HepG2 (cell line): Measurements from ENCODE around the gene PSMC3IP. TPM values are rescaled to one million over a fixed set of nuclear protein-coding genes. Genes with fewer than 3 reads are reported as not detected.
A peak's percentile ranks its signal among the peaks of the same experiment; 100 is the strongest.

ENCODE experiments used
- ASH2L ChIP-seq: fragments of 300-600, 200-600 bp; sonication (generic); IDR thresholded peaks from 2 replicates; pipeline ENCODE4 v1.7.0; 2017; ENCODE audit warnings: low read depth, mild to moderate bottlenecking, moderate library complexity, mixed read lengths, low read length; ENCODE audit not compliant: insufficient read length
- ATF5 ChIP-seq: sonication (generic); formaldehyde crosslinking; IDR thresholded peaks from 2 replicates; pipeline ENCODE4 v1.4.0; 2020; ENCODE audit warnings: mild to moderate bottlenecking, low read depth, missing genetic modification reagents
- BHLHE40 ChIP-seq: IDR thresholded peaks from 2 replicates; pipeline ENCODE4 v1.6.1; 2011; ENCODE audit warnings: low read length, improper control_type of control experiment
- CEBPG ChIP-seq: IDR thresholded peaks from 2 replicates; pipeline ENCODE4 v1.6.1; 2016
- CTCF ChIP-seq: sonication (generic); formaldehyde crosslinking; IDR thresholded peaks from 2 replicates; pipeline ENCODE4 v1.5.0; 2020; ENCODE audit warnings: mild to moderate bottlenecking, missing genetic modification reagents, moderate library complexity
- GATA4 ChIP-seq: sonication (generic); IDR thresholded peaks from 2 replicates; pipeline ENCODE4 v1.6.1; 2016; ENCODE audit warnings: antibody characterized with exemption, low read depth, borderline replicate concordance
- IRX3 ChIP-seq: sonication (generic); formaldehyde crosslinking; IDR thresholded peaks from 2 replicates; pipeline ENCODE4 v1.8.1; 2023; ENCODE audit warnings: mild to moderate bottlenecking, low read depth, missing genetic modification reagents, borderline replicate concordance
- NR2C2 ChIP-seq: sonication (generic); formaldehyde crosslinking; IDR thresholded peaks from 2 replicates; pipeline ENCODE4 v1.4.0; 2020; ENCODE audit warnings: missing genetic modification reagents, mild to moderate bottlenecking, moderate library complexity, borderline replicate concordance
- PHF20 ChIP-seq: sonication (generic); formaldehyde crosslinking; IDR thresholded peaks from 2 replicates; pipeline ENCODE4 v1.5.0; 2020; ENCODE audit warnings: mild to moderate bottlenecking, missing genetic modification reagents
- RBM39 ChIP-seq: fragments of 200-400 bp; formaldehyde crosslinking; IDR thresholded peaks from one replicate; pipeline ENCODE4 v1.6.1; 2018; ENCODE audit warnings: antibody characterized with exemption, mild to moderate bottlenecking, low read depth, low read length; ENCODE audit not compliant: poor library complexity, severe bottlenecking
- REXO4 ChIP-seq: sonication (generic); formaldehyde crosslinking; IDR thresholded peaks from 2 replicates; pipeline ENCODE4 v1.8.0; 2022; ENCODE audit warnings: missing genetic modification reagents, mild to moderate bottlenecking, borderline replicate concordance
- SNAPC2 ChIP-seq: sonication (generic); formaldehyde crosslinking; IDR thresholded peaks from 2 replicates; pipeline ENCODE4 v1.8.1; 2022; ENCODE audit warnings: mild to moderate bottlenecking, missing genetic modification reagents
- ZBTB20 ChIP-seq: sonication (generic); formaldehyde crosslinking; IDR thresholded peaks from 2 replicates; pipeline ENCODE4 v1.8.1; 2023; ENCODE audit warnings: missing genetic modification reagents, low read depth, mild to moderate bottlenecking, borderline replicate concordance
- ZBTB7B ChIP-seq: sonication (generic); formaldehyde crosslinking; IDR thresholded peaks from 2 replicates; pipeline ENCODE4 v1.4.0; 2020; ENCODE audit warnings: missing genetic modification reagents
- ZGPAT ChIP-seq: IDR thresholded peaks from 2 replicates; pipeline ENCODE4 v1.6.1; 2016; ENCODE audit warnings: mild to moderate bottlenecking
- ZNF484 ChIP-seq: sonication (generic); formaldehyde crosslinking; IDR thresholded peaks from 2 replicates; pipeline ENCODE4 v1.5.1; 2020; ENCODE audit warnings: mild to moderate bottlenecking, low read depth, missing genetic modification reagents, borderline replicate concordance
- ZNF510 ChIP-seq: sonication (generic); formaldehyde crosslinking; IDR thresholded peaks from 2 replicates; pipeline ENCODE4 v1.4.0; 2020; ENCODE audit warnings: low read depth, mild to moderate bottlenecking, missing genetic modification reagents
- ZNF75D ChIP-seq: sonication (generic); formaldehyde crosslinking; IDR thresholded peaks from 2 replicates; pipeline ENCODE4 v1.8.1; 2023; ENCODE audit warnings: missing genetic modification reagents, mild to moderate bottlenecking, borderline replicate concordance
- polyA plus RNA-seq, 8 experiments: library from polyadenylated mRNA; depleted of rRNA in 3 of 8; stranded (reverse) in 7 of 8; unstranded in 1 of 8; fragments of >200 nt; fragmentation: Illumina TruSeq in 4 of 8; extraction: Trizol in 4 of 8; gene quantifications; 2 replicates each; pipeline versions ENCODE4 v1.2.1 to v1.2.3, GENCODE V29; 2011 to 2016; ENCODE audit warnings: low read depth in 4 of 8, missing spikeins in 1 of 8, mixed read lengths in 1 of 8; ENCODE audit not compliant: insufficient read depth in 1 of 8
- total RNA-seq, 5 experiments: library from RNA; depleted of rRNA; stranded (reverse); fragments of >200 nt; fragmentation: Illumina TruSeq; extraction: Trizol; gene quantifications; 2 replicates each; pipeline ENCODE4 v1.2.3, GENCODE V29; 2016; ENCODE audit warnings: low read depth in 1 of 5
- TF ChIP-seq, protein P1 (sequence below): sonication (generic); formaldehyde crosslinking; IDR thresholded peaks from 2 replicates; pipeline ENCODE4 v1.5.0; 2020; ENCODE audit warnings: mild to moderate bottlenecking, missing genetic modification reagents
- TF ChIP-seq, protein P2 (sequence below): sonication (generic); formaldehyde crosslinking; IDR thresholded peaks from 2 replicates; pipeline ENCODE4 v1.4.0; 2020; ENCODE audit warnings: mild to moderate bottlenecking, missing genetic modification reagents, borderline replicate concordance

PSMC3IP gene
- total and polyA plus RNA-seq, 2 of the 13 experiments (the other 11 are each of a cell fraction or from before 2014, with no cell fraction given) = 6.5 to 22.4 TPM

DNA sequence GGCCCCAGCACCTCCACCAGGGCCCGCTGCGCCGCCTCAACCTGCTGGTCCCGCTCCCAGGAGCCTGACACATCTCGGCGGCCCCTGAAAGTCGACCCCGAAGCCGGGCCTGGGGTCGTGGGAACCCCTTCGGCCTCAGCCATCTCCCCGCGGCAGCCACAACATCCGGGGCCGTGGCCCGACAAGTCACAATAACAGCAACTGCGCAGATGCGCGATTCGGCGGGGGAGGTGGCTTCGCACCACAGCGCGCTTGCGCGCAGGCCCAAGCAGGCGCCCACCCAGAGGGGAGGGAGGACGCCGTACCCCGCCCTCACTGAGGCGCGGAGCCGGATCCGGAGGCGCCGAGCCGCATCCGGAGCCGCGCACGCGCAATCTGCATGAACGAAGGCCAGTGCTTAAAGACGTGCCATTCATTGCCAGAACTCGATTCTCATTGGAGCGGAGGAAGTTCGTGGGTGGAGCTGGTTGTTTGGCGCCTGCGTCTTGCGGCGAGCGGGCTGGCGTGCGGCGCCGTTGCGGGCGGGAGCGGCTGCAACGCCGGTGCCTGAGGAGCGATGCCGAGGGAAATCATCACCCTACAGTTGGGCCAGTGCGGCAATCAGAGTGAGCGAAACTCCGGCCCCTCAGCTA, 31.8 kb upstream of the PSMC3IP start, which contains the start of the genes RETREG3 and TUBG1 (continued):
- TF ChIP-seq, protein P1, sequence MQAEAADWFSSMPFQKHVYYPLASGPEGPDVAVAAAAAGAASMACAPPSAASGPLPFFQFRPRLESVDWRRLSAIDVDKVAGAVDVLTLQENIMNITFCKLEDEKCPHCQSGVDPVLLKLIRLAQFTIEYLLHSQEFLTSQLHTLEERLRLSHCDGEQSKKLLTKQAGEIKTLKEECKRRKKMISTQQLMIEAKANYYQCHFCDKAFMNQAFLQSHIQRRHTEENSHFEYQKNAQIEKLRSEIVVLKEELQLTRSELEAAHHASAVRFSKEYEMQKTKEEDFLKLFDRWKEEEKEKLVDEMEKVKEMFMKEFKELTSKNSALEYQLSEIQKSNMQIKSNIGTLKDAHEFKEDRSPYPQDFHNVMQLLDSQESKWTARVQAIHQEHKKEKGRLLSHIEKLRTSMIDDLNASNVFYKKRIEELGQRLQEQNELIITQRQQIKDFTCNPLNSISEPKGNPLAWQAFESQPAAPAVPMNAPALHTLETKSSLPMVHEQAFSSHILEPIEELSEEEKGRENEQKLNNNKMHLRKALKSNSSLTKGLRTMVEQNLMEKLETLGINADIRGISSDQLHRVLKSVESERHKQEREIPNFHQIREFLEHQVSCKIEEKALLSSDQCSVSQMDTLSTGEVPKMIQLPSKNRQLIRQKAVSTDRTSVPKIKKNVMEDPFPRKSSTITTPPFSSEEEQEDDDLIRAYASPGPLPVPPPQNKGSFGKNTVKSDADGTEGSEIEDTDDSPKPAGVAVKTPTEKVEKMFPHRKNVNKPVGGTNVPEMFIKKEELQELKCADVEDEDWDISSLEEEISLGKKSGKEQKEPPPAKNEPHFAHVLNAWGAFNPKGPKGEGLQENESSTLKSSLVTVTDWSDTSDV = peak; percentile 97
- TF ChIP-seq, protein P2, sequence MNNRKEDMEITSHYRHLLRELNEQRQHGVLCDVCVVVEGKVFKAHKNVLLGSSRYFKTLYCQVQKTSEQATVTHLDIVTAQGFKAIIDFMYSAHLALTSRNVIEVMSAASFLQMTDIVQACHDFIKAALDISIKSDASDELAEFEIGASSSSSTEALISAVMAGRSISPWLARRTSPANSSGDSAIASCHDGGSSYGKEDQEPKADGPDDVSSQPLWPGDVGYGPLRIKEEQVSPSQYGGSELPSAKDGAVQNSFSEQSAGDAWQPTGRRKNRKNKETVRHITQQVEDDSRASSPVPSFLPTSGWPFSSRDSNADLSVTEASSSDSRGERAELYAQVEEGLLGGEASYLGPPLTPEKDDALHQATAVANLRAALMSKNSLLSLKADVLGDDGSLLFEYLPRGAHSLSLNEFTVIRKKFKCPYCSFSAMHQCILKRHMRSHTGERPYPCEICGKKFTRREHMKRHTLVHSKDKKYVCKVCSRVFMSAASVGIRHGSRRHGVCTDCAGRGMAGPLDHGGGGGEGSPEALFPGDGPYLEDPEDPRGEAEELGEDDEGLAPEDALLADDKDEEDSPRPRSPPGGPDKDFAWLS (CRISPR knock-in tag) = no peak
- TF ChIP-seq SNAPC2 (CRISPR knock-in tag) = peak; percentile 64; the same call in 1 of the 2 replicates
- TF ChIP-seq IRX3 (CRISPR knock-in tag) = peak; percentile 74; the same call in 1 of the 2 replicates
- no peak for TF ChIP-seq ATF5
- TF ChIP-seq CEBPG (CRISPR knock-in tag) = 0 out of 2 replicates have a peak, but pooled peaks have one; percentile 39
- peak; percentile 84 for TF ChIP-seq RBM39
- no peak for TF ChIP-seq ASH2L
- TF ChIP-seq ZGPAT (CRISPR knock-in tag) = peak; percentile 85; the same call in 1 of the 2 replicates
- peak; percentile 45 for TF ChIP-seq CTCF
- no peak for TF ChIP-seq REXO4 (CRISPR knock-in tag)
- peak; percentile 85 for TF ChIP-seq GATA4
- TF ChIP-seq ZNF75D (CRISPR knock-in tag) = peak; percentile 82; the same call in 1 of the 2 replicates
- 0 out of 2 replicates have a peak, but pooled peaks have one; percentile 42 for TF ChIP-seq ZNF510 (CRISPR knock-in tag)
- peak; percentile 58 for TF ChIP-seq ZBTB7B
- peak; percentile 49; the same call in 1 of the 2 replicates for TF ChIP-seq BHLHE40
- peak; percentile 80 for TF ChIP-seq PHF20 (CRISPR knock-in tag)
- no peak for TF ChIP-seq ZNF484 (CRISPR knock-in tag)
- peak; percentile 78; the same call in 1 of the 2 replicates for TF ChIP-seq ZBTB20 (CRISPR knock-in tag)
- TF ChIP-seq NR2C2 = no peak
